ENCODE data around the gene GNAL. TPM values are rescaled to one million over a fixed set of nuclear protein-coding genes. Genes with fewer than 3 reads are reported as not detected.

The GNAL gene
- total RNA-seq, 1 experiment from 2014 or later, result 28.4 TPM

DNA sequence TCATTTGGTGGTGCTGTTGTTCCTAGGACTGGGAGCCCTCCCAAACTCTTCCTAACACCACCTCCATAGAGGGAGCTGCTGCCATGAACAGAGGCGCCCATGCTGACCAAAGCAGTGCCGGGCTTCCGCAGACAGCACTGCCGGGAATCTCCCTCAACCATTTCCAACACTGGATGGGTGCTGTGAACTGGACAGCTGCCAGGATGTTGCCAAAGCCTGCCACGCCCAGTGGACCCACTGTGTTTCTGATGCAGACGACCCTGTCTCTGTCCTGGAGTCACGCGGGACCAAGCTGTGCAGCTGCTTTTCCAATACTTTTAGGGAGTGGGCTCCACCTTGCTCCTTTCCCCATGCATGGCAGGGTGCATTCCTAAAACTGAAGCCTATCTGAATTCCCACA, 16.9 kb upstream of the GNAL start:
- DNase-seq, result no peak
- CTCF ChIA-PET, result no interaction called here
- no peaks in the 10 kb centered on the region for H3K36me3 ChIP-seq (ENCODE audit: control insufficient read depth, insufficient read depth, low read length)
- Mint-ChIP-seq H3K36me3 (ENCODE audit: insufficient read depth, unreplicated experiment) (no peaks in the 10 kb centered on the region), H3K27ac (ENCODE audit: unreplicated experiment) (no peak overlapping the region), H3K4me3 (ENCODE audit: unreplicated experiment) (no peak overlapping the region), H3K4me1 (ENCODE audit: low read depth, unreplicated experiment) (peaks cover 6% of the 10 kb centered on the region), H3K27me3 (ENCODE audit: insufficient read depth, unreplicated experiment) (peaks cover 6% of the 10 kb centered on the region), H3K9me3 (ENCODE audit: unreplicated experiment) (no peaks in the 10 kb centered on the region)
- POLR2A ChIA-PET, result no interaction called here
- H3K27me3 ChIP-seq (replicated peaks; ENCODE audit: control insufficient read depth, insufficient read depth, low read length), result no peaks in the 10 kb centered on the region
- no peak overlapping the region for H3K4me3 ChIP-seq (ENCODE audit: low read depth, low read length)
- TF ChIP-seq, protein P1, sequence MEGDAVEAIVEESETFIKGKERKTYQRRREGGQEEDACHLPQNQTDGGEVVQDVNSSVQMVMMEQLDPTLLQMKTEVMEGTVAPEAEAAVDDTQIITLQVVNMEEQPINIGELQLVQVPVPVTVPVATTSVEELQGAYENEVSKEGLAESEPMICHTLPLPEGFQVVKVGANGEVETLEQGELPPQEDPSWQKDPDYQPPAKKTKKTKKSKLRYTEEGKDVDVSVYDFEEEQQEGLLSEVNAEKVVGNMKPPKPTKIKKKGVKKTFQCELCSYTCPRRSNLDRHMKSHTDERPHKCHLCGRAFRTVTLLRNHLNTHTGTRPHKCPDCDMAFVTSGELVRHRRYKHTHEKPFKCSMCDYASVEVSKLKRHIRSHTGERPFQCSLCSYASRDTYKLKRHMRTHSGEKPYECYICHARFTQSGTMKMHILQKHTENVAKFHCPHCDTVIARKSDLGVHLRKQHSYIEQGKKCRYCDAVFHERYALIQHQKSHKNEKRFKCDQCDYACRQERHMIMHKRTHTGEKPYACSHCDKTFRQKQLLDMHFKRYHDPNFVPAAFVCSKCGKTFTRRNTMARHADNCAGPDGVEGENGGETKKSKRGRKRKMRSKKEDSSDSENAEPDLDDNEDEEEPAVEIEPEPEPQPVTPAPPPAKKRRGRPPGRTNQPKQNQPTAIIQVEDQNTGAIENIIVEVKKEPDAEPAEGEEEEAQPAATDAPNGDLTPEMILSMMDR (IDR thresholded peaks at IDR 0.05; ENCODE audit: insufficient read depth in 1 of 2, low read depth in 1 of 2, low read length in 1 of 2, severe bottlenecking in 1 of 2, unreplicated experiment in 1 of 2), result no peak
- no peaks in the 10 kb centered on the region for H3K9me3 ChIP-seq
- peaks cover 8% of the 10 kb centered on the region; the same call in 1 of the 2 replicates for H3K4me1 ChIP-seq
- no TSS peak for BruUV-seq (replicated peaks)
- intact Hi-C loops (cut with micrococcal nuclease; ENCODE audit: unreplicated experiment), result no loop called here

- TF ChIP-seq, protein P1 (IDR thresholded peaks at IDR 0.05; ENCODE audit: insufficient read depth in 1 of 2, low read depth in 1 of 2, low read length in 1 of 2, severe bottlenecking in 1 of 2, unreplicated experiment in 1 of 2), result no peak
- Mint-ChIP-seq H3K9me3 (ENCODE audit: unreplicated experiment) (no peaks in the 10 kb centered on the region), H3K27me3 (ENCODE audit: insufficient read depth, unreplicated experiment) (peaks cover 6% of the 10 kb centered on the region), H3K4me1 (ENCODE audit: low read depth, unreplicated experiment) (peaks cover 6% of the 10 kb centered on the region), H3K4me3 (ENCODE audit: unreplicated experiment) (no peak overlapping the region), H3K27ac (ENCODE audit: unreplicated experiment) (no peak overlapping the region), H3K36me3 (ENCODE audit: insufficient read depth, unreplicated experiment) (no peaks in the 10 kb centered on the region)
- POLR2A ChIA-PET, result no interaction called here
- intact Hi-C loops (cut with micrococcal nuclease; ENCODE audit: unreplicated experiment), result no loop called here
- Histone ChIP-seq H3K4me3 (ENCODE audit: low read depth, low read length) (no peak overlapping the region), H3K9me3 (no peaks in the 10 kb centered on the region), H3K27me3 (replicated peaks; ENCODE audit: control insufficient read depth, insufficient read depth, low read length) (no peaks in the 10 kb centered on the region), H3K36me3 (ENCODE audit: control insufficient read depth, insufficient read depth, low read length) (no peaks in the 10 kb centered on the region), H3K4me1 (peaks cover 4% of the 10 kb centered on the region; the same call in 1 of the 2 replicates)
- CTCF ChIA-PET, result no interaction called here
- no peak for DNase-seq
- no TSS peak for BruUV-seq (replicated peaks)
Measured at GRCh38 chr18:11672846-11673454, 16.1 kb upstream of the GNAL start.

DNA sequence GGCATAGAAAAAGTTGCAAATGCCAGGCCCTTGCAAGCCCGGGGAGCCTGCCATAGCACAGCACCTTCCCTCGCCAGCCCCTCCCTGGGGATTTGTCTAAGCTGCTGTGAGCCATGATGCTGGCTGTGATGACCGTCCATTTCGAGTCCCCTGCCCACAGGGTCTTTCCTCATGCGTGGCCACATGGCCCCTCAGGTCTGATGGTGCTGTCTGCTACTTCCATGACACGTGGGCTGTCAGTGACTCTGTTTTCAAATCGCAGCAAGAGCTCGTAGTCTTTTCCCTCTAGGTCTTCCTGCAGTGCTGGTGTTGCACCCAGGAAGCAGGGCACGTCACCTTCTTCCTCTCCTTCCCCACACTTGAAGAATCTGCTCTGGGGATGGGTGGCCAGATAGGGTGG, 15.5 kb upstream of the GNAL start:
- BruUV-seq (replicated peaks), result no TSS peak
- CTCF ChIA-PET, result no interaction called here

More for the DNA sequence above, 15.5 kb upstream of the GNAL start:
- no peak for DNase-seq
- Mint-ChIP-seq H3K27ac (ENCODE audit: unreplicated experiment) (no peak overlapping the region), H3K27me3 (ENCODE audit: insufficient read depth, unreplicated experiment) (peaks cover 6% of the 10 kb centered on the region), H3K4me1 (ENCODE audit: low read depth, unreplicated experiment) (peaks cover under 1% of the 10 kb centered on the region), H3K4me3 (ENCODE audit: unreplicated experiment) (no peak overlapping the region), H3K36me3 (ENCODE audit: insufficient read depth, unreplicated experiment) (no peaks in the 10 kb centered on the region), H3K9me3 (ENCODE audit: unreplicated experiment) (no peaks in the 10 kb centered on the region)
- H3K9me3 ChIP-seq, result no peaks in the 10 kb centered on the region
- TF ChIP-seq, protein P1 (IDR thresholded peaks at IDR 0.05; ENCODE audit: insufficient read depth in 1 of 2, low read depth in 1 of 2, low read length in 1 of 2, severe bottlenecking in 1 of 2, unreplicated experiment in 1 of 2), result no peak
- POLR2A ChIA-PET, result no interaction called here
- H3K4me1 ChIP-seq, result no peaks in the 10 kb centered on the region
- no peak overlapping the region for H3K4me3 ChIP-seq (ENCODE audit: low read depth, low read length)
- intact Hi-C loops (cut with micrococcal nuclease; ENCODE audit: unreplicated experiment), result no loop called here
- no peaks in the 10 kb centered on the region for H3K27me3 ChIP-seq (replicated peaks; ENCODE audit: control insufficient read depth, insufficient read depth, low read length)
- no peaks in the 10 kb centered on the region for H3K36me3 ChIP-seq (ENCODE audit: control insufficient read depth, insufficient read depth, low read length)

All from Caco-2 (cell line).